ENCODE measurements around the gene SMIM38.
"Not testable (repeated sequence)": the region's sequence is repeated elsewhere in the genome, so short reads cannot be mapped to it uniquely, and the experiment has no call there.

Gene SMIM38

GRCh38 chr11:69141742-69142141, 14.0 kb upstream of the SMIM38 start:
- DNase-seq, result no peak

- DNase-seq, result no peak
These were observed 12.8 kb upstream of the SMIM38 start for GRCh38 chr11:69142895-69143294.

GRCh38 chr11:69144316-69145049, 11.3 kb upstream of the SMIM38 start:
- no peak for DNase-seq

- DNase-seq, result no peak
These were observed 10.7 kb upstream of the SMIM38 start for GRCh38 chr11:69145050-69145380.

- DNase-seq, result no peak
These were observed 7.4 kb upstream of the SMIM38 start for GRCh38 chr11:69148377-69148762.

- no peak for DNase-seq
These were observed 6.9 kb upstream of the SMIM38 start for GRCh38 chr11:69148806-69149205.

GRCh38 chr11:69149338-69150045, 6.2 kb upstream of the SMIM38 start:
- not testable (repeated sequence) for DNase-seq

- DNase-seq, result no peak
These were observed 5.6 kb upstream of the SMIM38 start for GRCh38 chr11:69150175-69150574.

GRCh38 chr11:69151836-69152235, 3.9 kb upstream of the SMIM38 start:
- no peak for DNase-seq

GRCh38 chr11:69152733-69153421, 2.9 kb upstream of the SMIM38 start:
- DNase-seq, result no peak

- DNase-seq, result no peak
These were observed 2.1 kb upstream of the SMIM38 start for GRCh38 chr11:69153661-69154060.

- DNase-seq, result no peak
These were observed 1.4 kb upstream of the SMIM38 start for GRCh38 chr11:69154211-69154913.

- no peak for DNase-seq
These were observed 815 bp upstream of the SMIM38 start for GRCh38 chr11:69154938-69155301.

GRCh38 chr11:69156235-69156639, 502 bp downstream of the SMIM38 start:
- DNase-seq, result no peak

GRCh38 chr11:69156673-69157155, 979 bp downstream of the SMIM38 start:
- no peak for DNase-seq

- no peak for DNase-seq
These were observed 1.6 kb downstream of the SMIM38 start for GRCh38 chr11:69157156-69157821.

GRCh38 chr11:69157822-69158231, 2.1 kb downstream of the SMIM38 start:
- no peak for DNase-seq

- no peak for DNase-seq
These were observed 2.8 kb downstream of the SMIM38 start for GRCh38 chr11:69158301-69159149.

- no peak for DNase-seq
These were observed 3.6 kb downstream of the SMIM38 start for GRCh38 chr11:69159150-69159852.

- DNase-seq, result no peak
These were observed 4.8 kb downstream of the SMIM38 start for GRCh38 chr11:69160296-69161116.

Measured in T-helper 9 cell (primary cell).